Measurements from ENCODE around the gene UBE2Q2. TPM values are rescaled to one million over a fixed set of nuclear protein-coding genes. Genes with fewer than 3 reads are reported as not detected.

Gene UBE2Q2
- polyA plus RNA-seq, 1 donor (not counting 4 experiments of a cell fraction or from before 2014, with no cell fraction given): 33.9 TPM

- no peak overlapping the region for H3K4me3 ChIP-seq (ENCODE audit: control insufficient read depth in 2 of 3, extremely low read depth in 1 of 3, insufficient read depth in 2 of 3, low read depth in 1 of 3, low read length in 3 of 3)
- no peak for TF ChIP-seq CTCF (optimal IDR thresholded peaks at IDR 0.05 in 1 of 3, IDR thresholded peaks at IDR 0.05 in 1 of 3, conservative IDR thresholded peaks at IDR 0.05 in 1 of 3; ENCODE audit: extremely low read depth in 1 of 3, insufficient read depth in 2 of 3, low read length in 3 of 3)
- TF ChIP-seq EZH2 (IDR thresholded peaks at IDR 0.05; ENCODE audit: low read length): no peak
- FAIRE-seq (no peak), DNase-seq (ENCODE audit: low read depth, low spot score) (no peak)
- H3K9me1 ChIP-seq (ENCODE audit: control insufficient read depth, extremely low read depth, insufficient read depth, low read length): no peaks in the 10 kb centered on the region
- no peaks in the 10 kb centered on the region for H3K9me3 ChIP-seq (ENCODE audit: control insufficient read depth, low read depth, low read length)
- H3K27ac ChIP-seq (ENCODE audit: control insufficient read depth, insufficient read depth, low read length): no peak overlapping the region
- peaks cover 0 to 10% of the 10 kb centered on the region in 2 experiments for H3K36me3 ChIP-seq (ENCODE audit: control insufficient read depth in 2 of 2, extremely low read depth in 1 of 2, insufficient read depth in 2 of 2, low read length in 2 of 2)
- no peak overlapping the region for H2AFZ ChIP-seq (ENCODE audit: control insufficient read depth, low read length)
- dilution Hi-C loops (cut with MboI; ENCODE audit: extremely low pct_ligation_motif_present, low sequenced_read_pairs): no loop called here
- H3K9ac ChIP-seq (ENCODE audit: control insufficient read depth, extremely low read depth, insufficient read depth, low read length): no peak overlapping the region
- no peak overlapping the region for H3K4me2 ChIP-seq (ENCODE audit: control insufficient read depth, extremely low read depth, insufficient read depth, low read depth, low read length)
- no peaks in the 10 kb centered on the region for H3K27me3 ChIP-seq (ENCODE audit: control insufficient read depth, extremely low read depth, insufficient read depth, low read length)
- H4K20me1 ChIP-seq (ENCODE audit: control insufficient read depth, extremely low read depth, insufficient read depth, low read length): peaks cover 3% of the 10 kb centered on the region
- H3K4me1 ChIP-seq (ENCODE audit: control insufficient read depth, extremely low read depth, insufficient read depth, low read length): no peaks in the 10 kb centered on the region
- H3K79me2 ChIP-seq (ENCODE audit: control insufficient read depth, insufficient read depth, low read length): peaks cover 20% of the 10 kb centered on the region
Observed at GRCh38 chr15:75857886-75858285, 14.6 kb downstream of the UBE2Q2 start.

- TF ChIP-seq EZH2 (IDR thresholded peaks at IDR 0.05; ENCODE audit: low read length) (no peak), CTCF (optimal IDR thresholded peaks at IDR 0.05 in 1 of 3, IDR thresholded peaks at IDR 0.05 in 1 of 3, conservative IDR thresholded peaks at IDR 0.05 in 1 of 3; ENCODE audit: extremely low read depth in 1 of 3, insufficient read depth in 2 of 3, low read length in 3 of 3) (no peak)
- Histone ChIP-seq H3K36me3 (ENCODE audit: control insufficient read depth in 2 of 2, extremely low read depth in 1 of 2, insufficient read depth in 2 of 2, low read length in 2 of 2) (peaks cover 2 to 4% of the 10 kb centered on the region in 2 experiments), H3K4me3 (ENCODE audit: control insufficient read depth in 2 of 3, extremely low read depth in 1 of 3, insufficient read depth in 2 of 3, low read depth in 1 of 3, low read length in 3 of 3) (no peak overlapping the region), H3K79me2 (ENCODE audit: control insufficient read depth, insufficient read depth, low read length) (peaks cover 10% of the 10 kb centered on the region), H4K20me1 (ENCODE audit: control insufficient read depth, extremely low read depth, insufficient read depth, low read length) (no peaks in the 10 kb centered on the region), H3K4me1 (ENCODE audit: control insufficient read depth, extremely low read depth, insufficient read depth, low read length) (no peaks in the 10 kb centered on the region), H3K27me3 (ENCODE audit: control insufficient read depth, extremely low read depth, insufficient read depth, low read length) (no peaks in the 10 kb centered on the region), H3K9me1 (ENCODE audit: control insufficient read depth, extremely low read depth, insufficient read depth, low read length) (no peaks in the 10 kb centered on the region), H3K9me3 (ENCODE audit: control insufficient read depth, low read depth, low read length) (no peaks in the 10 kb centered on the region), H3K4me2 (ENCODE audit: control insufficient read depth, extremely low read depth, insufficient read depth, low read depth, low read length) (no peak overlapping the region), H3K27ac (ENCODE audit: control insufficient read depth, insufficient read depth, low read length) (no peak overlapping the region), H3K9ac (ENCODE audit: control insufficient read depth, extremely low read depth, insufficient read depth, low read length) (no peak overlapping the region), H2AFZ (ENCODE audit: control insufficient read depth, low read length) (no peak overlapping the region)
- dilution Hi-C loops (cut with MboI; ENCODE audit: extremely low pct_ligation_motif_present, low sequenced_read_pairs): no loop called here
- DNase-seq (ENCODE audit: low read depth, low spot score): no peak
- FAIRE-seq: no peak
Observed at GRCh38 chr15:75861750-75862402, 18.6 kb downstream of the UBE2Q2 start.

Measured in keratinocyte (primary cell).